Left lung (tissue), 10 donors: Measurements from ENCODE around the gene FNDC10. TPM values are rescaled to one million over a fixed set of nuclear protein-coding genes. Genes with fewer than 3 reads are reported as not detected.

Source experiments
- ATAC-seq: fragments of 200-7000 bp; cut with Tn5 transposase; one replicate; pipeline ENCODE4 v1.9.1; 2020; ENCODE audit warnings: moderate library complexity
- DNase-seq, 4 donors: peaks; one replicate each; pipeline ENCODE4 v3.0.0-alpha.2; 2013 to 2020
- H3K27ac ChIP-seq, 2 donors: fragments of 200-600 bp; sonication (generic) in 1 of 2; one replicate each; pipeline versions ENCODE4 v1.5.0 to v1.8.0; 2020 to 2021
- H3K27me3 ChIP-seq, 2 donors: fragments of 200-600 bp; sonication (generic) in 1 of 2; one replicate each; pipeline versions ENCODE4 v1.5.0 to v1.8.0; 2020 to 2021
- H3K36me3 ChIP-seq, 2 donors: fragments of 200-600 bp; sonication (generic) in 1 of 2; one replicate each; pipeline versions ENCODE4 v1.5.0 to v1.8.0; 2020 to 2021
- H3K4me1 ChIP-seq, 2 donors: fragments of 200-600 bp; one replicate each; pipeline ENCODE4 v1.8.0; 2021
- H3K4me3 ChIP-seq, 2 donors: fragments of 200-600 bp; sonication (generic) in 1 of 2; one replicate each; pipeline versions ENCODE4 v1.5.0 to v1.8.0; 2020 to 2021; ENCODE audit warnings: mild to moderate bottlenecking in 1 of 2
- H3K9me3 ChIP-seq, 2 donors: fragments of 200-600 bp; sonication (generic) in 1 of 2; one replicate each; pipeline versions ENCODE4 v1.5.0 to v1.8.0; 2020 to 2021
- intact Hi-C, 2 donors: fragments of 100-400 bp; cut with DNase I; formaldehyde crosslinking; loops; one replicate each; pipeline versions ENCODE4 v1.11.2 to v1.14.2; 2022
- polyA plus RNA-seq, 6 donors: library from polyadenylated mRNA; unstranded; fragments of 120-200 nt; gene quantifications; one replicate each; pipeline ENCODE4 v1.2.1, GENCODE V29; 2013; ENCODE audit not compliant: insufficient read length in 6 of 6
- total RNA-seq, 2 donors: library from RNA; stranded (reverse); fragmentation: NEBNext Ultra II Directional; extraction: Animal tissue kit (Norgen Biotek cat#: 25700); gene quantifications; one replicate each; pipeline ENCODE4 v1.2.1, GENCODE V29; 2021
- TF ChIP-seq, protein P1 (sequence below), 2 donors: fragments of 200-600 bp; sonication (generic) in 1 of 2; IDR thresholded peaks; one replicate each; pipeline versions ENCODE4 v1.5.0 to v1.8.0; 2021; ENCODE audit warnings: antibody characterized with exemption in 2 of 2
- donor health status: DM: no; HTN: yes; CAD: no.
- donor health status: DM: no; HTN: no; CAD: no.

Gene FNDC10
- total and polyA plus RNA-seq, 8 donors, result 1.2 to 12.2 (median 2.3) TPM

DNA sequence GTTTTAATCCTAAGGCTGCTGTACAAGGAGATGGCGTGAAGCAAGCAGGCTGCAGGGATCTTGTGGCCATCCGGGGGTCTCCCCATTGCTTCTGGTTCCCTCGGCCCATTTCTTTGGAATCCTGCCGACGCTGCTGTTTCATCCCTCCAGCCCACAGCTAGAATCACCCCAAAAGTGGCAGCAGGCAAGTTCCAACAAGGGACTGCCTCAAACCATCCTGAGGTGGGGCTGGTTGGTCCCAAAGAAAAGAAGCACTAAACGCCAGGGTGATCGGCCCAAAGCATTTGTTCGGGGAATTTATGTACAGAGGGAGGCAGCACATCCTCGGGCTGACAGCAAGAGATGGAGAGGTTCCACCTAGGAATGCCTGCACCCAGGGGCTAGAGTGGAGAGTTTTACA is 10.9 kb upstream of the FNDC10 start:
- TF ChIP-seq, protein P1, sequence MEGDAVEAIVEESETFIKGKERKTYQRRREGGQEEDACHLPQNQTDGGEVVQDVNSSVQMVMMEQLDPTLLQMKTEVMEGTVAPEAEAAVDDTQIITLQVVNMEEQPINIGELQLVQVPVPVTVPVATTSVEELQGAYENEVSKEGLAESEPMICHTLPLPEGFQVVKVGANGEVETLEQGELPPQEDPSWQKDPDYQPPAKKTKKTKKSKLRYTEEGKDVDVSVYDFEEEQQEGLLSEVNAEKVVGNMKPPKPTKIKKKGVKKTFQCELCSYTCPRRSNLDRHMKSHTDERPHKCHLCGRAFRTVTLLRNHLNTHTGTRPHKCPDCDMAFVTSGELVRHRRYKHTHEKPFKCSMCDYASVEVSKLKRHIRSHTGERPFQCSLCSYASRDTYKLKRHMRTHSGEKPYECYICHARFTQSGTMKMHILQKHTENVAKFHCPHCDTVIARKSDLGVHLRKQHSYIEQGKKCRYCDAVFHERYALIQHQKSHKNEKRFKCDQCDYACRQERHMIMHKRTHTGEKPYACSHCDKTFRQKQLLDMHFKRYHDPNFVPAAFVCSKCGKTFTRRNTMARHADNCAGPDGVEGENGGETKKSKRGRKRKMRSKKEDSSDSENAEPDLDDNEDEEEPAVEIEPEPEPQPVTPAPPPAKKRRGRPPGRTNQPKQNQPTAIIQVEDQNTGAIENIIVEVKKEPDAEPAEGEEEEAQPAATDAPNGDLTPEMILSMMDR (IDR thresholded peaks at IDR 0.05), result no peak
- Histone ChIP-seq H3K27me3 (no peaks in the 10 kb centered on the region), H3K4me3 (no peak overlapping the region), H3K9me3 (no peaks in the 10 kb centered on the region), H3K4me1 (peaks cover 20 to 37% of the 10 kb centered on the region in 2 donors), H3K36me3 (no peaks in the 10 kb centered on the region), H3K27ac (peak overlapping the region; percentile 68 to 85)
- DNase-seq, result peak in 1 of 4 donors; percentile 15
- ATAC-seq, result no peak
- intact Hi-C loops, result no loop called here

DNA sequence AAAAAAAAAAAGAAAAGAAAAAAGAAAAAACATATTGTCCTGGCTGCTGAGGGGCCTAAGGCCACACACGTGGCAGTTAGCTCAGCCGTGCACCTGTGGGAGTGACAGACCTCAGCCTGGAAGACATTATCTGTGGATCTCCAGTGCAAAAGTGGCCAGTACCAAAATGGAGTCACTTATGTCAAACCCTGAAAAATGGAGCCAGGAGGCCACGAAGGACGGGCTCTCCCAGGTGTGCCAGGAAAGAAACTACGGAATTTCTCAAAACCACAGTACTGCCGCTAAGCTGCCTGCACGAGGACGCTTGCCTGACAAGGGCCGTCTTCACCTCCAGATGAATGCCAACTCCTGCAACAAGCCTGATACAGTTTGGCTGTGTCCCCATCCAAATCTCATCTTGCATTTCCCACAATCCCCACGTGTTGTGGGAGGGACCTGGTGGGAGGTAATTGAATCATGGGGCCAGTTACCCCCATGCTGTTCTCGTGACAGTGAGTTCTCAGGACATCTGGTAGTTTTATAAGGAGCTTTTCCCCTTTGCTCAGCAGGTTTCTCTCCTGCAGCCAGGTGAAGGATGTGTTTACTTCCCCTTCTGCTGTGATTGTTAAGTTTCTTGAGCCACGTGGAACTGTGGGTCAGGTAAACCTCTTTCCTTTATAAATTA is 10.0 kb upstream of the FNDC10 start:
- Histone ChIP-seq H3K4me1 (peaks cover 20 to 37% of the 10 kb centered on the region in 2 donors), H3K9me3 (no peaks in the 10 kb centered on the region), H3K27ac (peak overlapping the region; percentile 68 to 85), H3K36me3 (no peaks in the 10 kb centered on the region), H3K27me3 (no peaks in the 10 kb centered on the region), H3K4me3 (no peak overlapping the region)
- DNase-seq, result peak in 2 of 4 donors; percentile 10 to 30
- intact Hi-C loops, result no loop called here
- TF ChIP-seq, protein P1 (IDR thresholded peaks at IDR 0.05), result no peak
- ATAC-seq, result no peak

DNA sequence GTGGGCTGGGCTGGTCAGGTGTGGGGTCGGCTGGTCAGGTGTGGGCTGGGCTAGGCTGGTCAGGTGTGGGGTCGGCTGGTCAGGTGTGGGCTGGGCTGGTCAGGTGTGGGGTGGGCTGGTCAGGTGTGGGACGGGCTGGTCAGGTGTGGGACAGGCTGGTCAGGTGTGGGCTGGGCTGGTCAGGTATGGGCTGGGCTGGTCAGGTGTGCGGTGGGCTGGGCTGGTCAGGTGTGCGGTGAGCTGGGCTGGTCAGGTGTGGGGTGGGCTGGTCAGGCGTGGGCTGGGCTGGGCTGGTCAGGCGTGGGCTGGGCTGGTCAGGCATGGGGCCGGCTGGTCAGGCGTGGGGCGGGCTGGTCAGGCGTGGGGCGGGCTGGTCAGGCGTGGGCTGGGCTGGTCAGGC is 6.3 kb upstream of the FNDC10 start:
- Histone ChIP-seq H3K27me3 (peaks cover 0 to 24% of the 10 kb centered on the region in 2 donors), H3K4me1 (peaks cover 4 to 13% of the 10 kb centered on the region in 2 donors), H3K4me3 (no peak overlapping the region), H3K36me3 (no peaks in the 10 kb centered on the region), H3K27ac (no peak overlapping the region), H3K9me3 (no peaks in the 10 kb centered on the region)
- DNase-seq (peak in 2 of 4 donors; percentile 30 to 49), ATAC-seq (no peak)
- intact Hi-C loops, result no loop called here
- TF ChIP-seq, protein P1 (IDR thresholded peaks at IDR 0.05), result no peak

DNA sequence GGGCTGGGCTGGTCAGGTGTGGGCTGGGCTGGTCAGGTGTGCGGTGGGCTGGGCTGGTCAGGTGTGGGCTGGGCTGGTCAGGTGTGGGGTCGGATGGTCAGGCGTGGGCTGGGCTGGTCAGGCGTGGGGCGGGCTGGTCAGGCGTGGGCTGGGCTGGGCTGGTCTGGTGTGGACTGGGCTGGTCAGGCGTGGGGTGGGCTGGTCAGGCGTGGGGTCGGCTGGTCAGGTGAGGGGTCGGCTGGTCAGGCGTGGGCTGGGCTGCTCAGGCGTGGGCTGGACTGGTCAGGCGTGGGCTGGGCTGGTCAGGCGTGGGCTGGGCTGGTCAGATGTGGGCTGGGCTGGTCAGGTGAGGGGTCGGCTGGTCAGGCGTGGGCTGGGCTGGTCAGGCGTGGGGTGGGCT is 5.8 kb upstream of the FNDC10 start:
- Histone ChIP-seq H3K4me3 (no peak overlapping the region), H3K27ac (no peak overlapping the region), H3K4me1 (peaks cover 2 to 12% of the 10 kb centered on the region in 2 donors), H3K27me3 (peaks cover 0 to 29% of the 10 kb centered on the region in 2 donors), H3K9me3 (no peaks in the 10 kb centered on the region), H3K36me3 (no peaks in the 10 kb centered on the region)
- DNase-seq (peak in 2 of 4 donors; percentile 30 to 61), ATAC-seq (no peak)
- intact Hi-C loops, result no loop called here
- TF ChIP-seq, protein P1 (IDR thresholded peaks at IDR 0.05), result no peak

DNA sequence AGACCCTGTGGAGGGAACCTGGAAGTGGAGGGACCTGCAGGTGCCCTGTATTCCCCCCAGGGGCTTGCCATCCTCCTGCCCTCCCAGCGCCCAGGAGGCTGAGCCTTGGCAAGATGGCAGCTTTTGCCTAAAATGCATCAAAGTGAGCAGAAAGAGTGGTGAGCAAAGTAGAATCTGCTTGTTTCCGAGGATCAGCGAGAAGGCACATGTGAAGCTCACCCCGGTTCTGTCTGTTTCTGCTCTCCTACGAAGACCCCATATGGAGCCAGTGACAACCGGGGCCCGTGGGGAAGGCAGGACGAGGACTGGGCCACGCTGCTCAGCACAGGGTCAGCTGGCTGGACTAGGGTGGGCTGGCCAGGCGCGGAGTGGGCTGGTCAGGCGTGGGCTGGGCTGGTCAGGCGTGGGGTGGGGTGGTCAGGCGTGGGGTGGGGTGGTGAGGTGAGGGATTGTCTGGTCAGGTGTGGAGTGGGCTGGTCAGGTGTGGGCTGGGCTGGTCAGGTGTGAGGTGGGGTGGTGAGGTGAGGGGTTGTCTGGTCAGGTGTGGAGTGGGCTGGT is 5.2 kb upstream of the FNDC10 start:
- Histone ChIP-seq H3K4me3 (no peak overlapping the region), H3K27me3 (peaks cover 0 to 35% of the 10 kb centered on the region in 2 donors), H3K4me1 (peaks cover 5 to 18% of the 10 kb centered on the region in 2 donors), H3K27ac (no peak overlapping the region), H3K36me3 (no peaks in the 10 kb centered on the region), H3K9me3 (no peaks in the 10 kb centered on the region)
- ATAC-seq (no peak), DNase-seq (peak in 2 of 4 donors; percentile 28 to 43)
- TF ChIP-seq, protein P1 (IDR thresholded peaks at IDR 0.05), result no peak
- intact Hi-C loops, result no loop called here
